NB4 (cell line): ENCODE data around the gene HLA-DMB.

Experiments used
- MYC ChIP-seq: IDR thresholded peaks from 2 replicates; pipeline ENCODE4 v1.6.1; 2011; ENCODE audit warnings: low read depth, low read length
- POLR2A ChIP-seq: IDR thresholded peaks from 2 replicates; pipeline ENCODE4 v1.6.1; 2011; ENCODE audit warnings: mild to moderate bottlenecking; ENCODE audit not compliant: insufficient read length; ENCODE audit errors: extremely low read depth
- TF ChIP-seq, protein P1 (sequence below): IDR thresholded peaks from one replicate; pipeline ENCODE4 v1.5.1; 2012; ENCODE audit warnings: low read depth, low read length
- TF ChIP-seq, protein P2 (sequence below): IDR thresholded peaks from 2 replicates; pipeline ENCODE4 v1.6.1; 2011; ENCODE audit warnings: low read depth, low read length

DNA sequence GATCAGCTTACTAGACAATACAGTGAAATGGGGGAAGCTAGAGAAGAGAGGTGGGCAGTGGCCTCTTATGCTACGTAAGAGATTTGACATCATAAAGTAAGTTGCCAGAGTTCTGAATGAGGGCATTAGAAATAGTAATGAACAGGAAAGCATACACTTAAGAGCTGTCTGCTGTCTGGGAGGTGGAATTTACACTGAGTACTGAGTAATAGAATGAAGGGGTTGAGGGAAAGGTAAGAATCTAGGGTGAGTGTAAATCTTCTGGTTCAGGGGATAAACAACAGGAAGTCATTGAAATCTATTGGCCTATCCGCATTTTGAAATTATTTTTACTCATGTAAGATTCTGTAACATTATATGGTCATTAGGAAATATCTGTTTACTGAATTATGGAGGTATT is 35.8 kb downstream of the HLA-DMB start:
- TF ChIP-seq, protein P1, sequence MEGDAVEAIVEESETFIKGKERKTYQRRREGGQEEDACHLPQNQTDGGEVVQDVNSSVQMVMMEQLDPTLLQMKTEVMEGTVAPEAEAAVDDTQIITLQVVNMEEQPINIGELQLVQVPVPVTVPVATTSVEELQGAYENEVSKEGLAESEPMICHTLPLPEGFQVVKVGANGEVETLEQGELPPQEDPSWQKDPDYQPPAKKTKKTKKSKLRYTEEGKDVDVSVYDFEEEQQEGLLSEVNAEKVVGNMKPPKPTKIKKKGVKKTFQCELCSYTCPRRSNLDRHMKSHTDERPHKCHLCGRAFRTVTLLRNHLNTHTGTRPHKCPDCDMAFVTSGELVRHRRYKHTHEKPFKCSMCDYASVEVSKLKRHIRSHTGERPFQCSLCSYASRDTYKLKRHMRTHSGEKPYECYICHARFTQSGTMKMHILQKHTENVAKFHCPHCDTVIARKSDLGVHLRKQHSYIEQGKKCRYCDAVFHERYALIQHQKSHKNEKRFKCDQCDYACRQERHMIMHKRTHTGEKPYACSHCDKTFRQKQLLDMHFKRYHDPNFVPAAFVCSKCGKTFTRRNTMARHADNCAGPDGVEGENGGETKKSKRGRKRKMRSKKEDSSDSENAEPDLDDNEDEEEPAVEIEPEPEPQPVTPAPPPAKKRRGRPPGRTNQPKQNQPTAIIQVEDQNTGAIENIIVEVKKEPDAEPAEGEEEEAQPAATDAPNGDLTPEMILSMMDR, result no peak
- TF ChIP-seq, protein P2, sequence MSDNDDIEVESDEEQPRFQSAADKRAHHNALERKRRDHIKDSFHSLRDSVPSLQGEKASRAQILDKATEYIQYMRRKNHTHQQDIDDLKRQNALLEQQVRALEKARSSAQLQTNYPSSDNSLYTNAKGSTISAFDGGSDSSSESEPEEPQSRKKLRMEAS, result no peak
- TF ChIP-seq POLR2A (no peak), MYC (no peak)
